Keratinocyte (primary cell): ENCODE measurements around the gene SLC6A1.

ENCODE experiments used
- EZH2 ChIP-seq: IDR thresholded peaks from one replicate; pipeline ENCODE4 v1.6.1; 2012; ENCODE audit warnings: inconsistent platforms, mild to moderate bottlenecking, low read length, moderate library complexity
- TF ChIP-seq, protein P1 (sequence below), 3 experiments: IDR thresholded peaks in 1 of 3; conservative IDR thresholded peaks in 1 of 3; optimal IDR thresholded peaks in 1 of 3; 2 replicates in 2 of 3; 3 replicates in 1 of 3; pipeline versions ENCODE3 to v1.5.1; 2011; ENCODE audit warnings: low read length in 3 of 3, mild to moderate bottlenecking in 3 of 3, moderate library complexity in 2 of 3, control low read depth in 1 of 3, inconsistent platforms in 1 of 3; ENCODE audit not compliant: insufficient read depth in 2 of 3; ENCODE audit errors: extremely low read depth in 1 of 3

DNA sequence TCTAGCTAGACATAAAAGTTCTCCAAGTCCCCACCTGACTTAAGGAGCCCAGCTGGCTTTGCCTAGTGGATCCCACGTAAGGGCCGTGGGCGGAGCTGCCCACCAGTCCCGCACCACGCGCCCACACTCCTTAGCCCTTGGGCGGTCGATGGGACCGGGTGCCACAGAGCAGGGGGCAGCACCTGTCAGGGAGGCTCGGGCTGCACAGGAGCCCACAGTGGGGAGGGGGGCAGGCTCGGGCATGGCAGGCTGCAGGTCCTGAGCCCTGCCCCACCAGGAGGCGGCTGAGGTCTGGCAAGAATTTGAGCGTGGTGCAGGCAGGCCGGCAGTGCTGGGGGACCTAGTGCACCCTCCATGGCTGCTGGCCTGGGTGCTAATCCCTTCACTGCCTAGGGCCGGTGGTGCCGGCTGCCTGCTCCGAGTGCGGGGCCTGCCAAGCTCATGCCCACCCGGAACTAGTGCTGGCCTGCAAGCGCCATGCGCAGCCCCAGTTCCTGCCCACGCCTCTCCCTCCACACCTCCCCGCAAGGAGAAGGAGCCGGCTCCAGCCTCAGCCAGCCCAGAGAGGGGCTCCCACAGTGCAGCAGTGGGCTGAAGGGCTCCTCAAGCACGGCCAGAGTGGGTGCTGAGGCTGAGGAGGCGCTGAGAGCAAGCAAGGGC is 78.7 kb downstream of the SLC6A1 start:
- TF ChIP-seq, protein P1, sequence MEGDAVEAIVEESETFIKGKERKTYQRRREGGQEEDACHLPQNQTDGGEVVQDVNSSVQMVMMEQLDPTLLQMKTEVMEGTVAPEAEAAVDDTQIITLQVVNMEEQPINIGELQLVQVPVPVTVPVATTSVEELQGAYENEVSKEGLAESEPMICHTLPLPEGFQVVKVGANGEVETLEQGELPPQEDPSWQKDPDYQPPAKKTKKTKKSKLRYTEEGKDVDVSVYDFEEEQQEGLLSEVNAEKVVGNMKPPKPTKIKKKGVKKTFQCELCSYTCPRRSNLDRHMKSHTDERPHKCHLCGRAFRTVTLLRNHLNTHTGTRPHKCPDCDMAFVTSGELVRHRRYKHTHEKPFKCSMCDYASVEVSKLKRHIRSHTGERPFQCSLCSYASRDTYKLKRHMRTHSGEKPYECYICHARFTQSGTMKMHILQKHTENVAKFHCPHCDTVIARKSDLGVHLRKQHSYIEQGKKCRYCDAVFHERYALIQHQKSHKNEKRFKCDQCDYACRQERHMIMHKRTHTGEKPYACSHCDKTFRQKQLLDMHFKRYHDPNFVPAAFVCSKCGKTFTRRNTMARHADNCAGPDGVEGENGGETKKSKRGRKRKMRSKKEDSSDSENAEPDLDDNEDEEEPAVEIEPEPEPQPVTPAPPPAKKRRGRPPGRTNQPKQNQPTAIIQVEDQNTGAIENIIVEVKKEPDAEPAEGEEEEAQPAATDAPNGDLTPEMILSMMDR (optimal IDR thresholded peaks at IDR 0.05 in 1 of 3, IDR thresholded peaks at IDR 0.05 in 1 of 3, conservative IDR thresholded peaks at IDR 0.05 in 1 of 3; ENCODE audit: extremely low read depth in 1 of 3, insufficient read depth in 2 of 3, low read length in 3 of 3), result no peak
- TF ChIP-seq EZH2, result no peak
